ACHN (cell line): ENCODE results near the gene FGGY.
"Not testable (repeated sequence)": the region's sequence is repeated elsewhere in the genome, so short reads cannot be mapped to it uniquely, and the experiment has no call there.

Source experiments
- DNase-seq: peaks from one replicate; pipeline ENCODE4 v3.0.0-alpha.2; 2015
- in situ Hi-C: cut with HindIII; loops from 2 replicates; pipeline ENCODE4 v1.10.0; 2017; ENCODE audit warnings: low sequenced_read_pairs, low pct_ligation_motif_present, low pct_unique_long_range_greater_than_20kb

Gene FGGY

DNA sequence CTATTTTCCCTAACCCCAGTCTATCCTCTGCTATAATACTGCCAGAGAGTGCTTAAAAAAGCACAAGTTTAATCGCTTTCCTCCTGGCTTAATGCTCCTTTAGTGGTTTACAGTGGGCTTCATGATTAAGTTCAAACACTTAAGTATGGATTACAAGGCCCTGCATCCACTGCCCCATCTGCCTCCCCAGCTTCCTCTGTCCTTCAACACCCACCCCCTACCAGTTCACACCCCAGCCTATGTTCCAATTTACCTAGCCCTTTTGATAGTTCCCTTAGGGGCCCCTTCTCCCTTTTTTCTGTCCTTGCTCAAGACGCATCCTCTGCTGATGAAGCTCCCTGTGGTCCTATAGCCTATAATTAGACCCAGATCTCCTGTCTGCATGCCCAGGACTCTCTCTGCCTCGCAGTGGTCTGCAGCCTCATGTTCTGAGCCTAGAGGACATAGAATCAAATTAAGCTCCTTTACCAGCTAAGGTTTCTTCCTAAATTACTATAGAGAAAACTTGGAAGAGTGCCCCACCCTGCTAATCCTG is 212.5 kb downstream of the FGGY start:
- DNase-seq, result no peak
- in situ Hi-C loops, result no loop called here

DNA sequence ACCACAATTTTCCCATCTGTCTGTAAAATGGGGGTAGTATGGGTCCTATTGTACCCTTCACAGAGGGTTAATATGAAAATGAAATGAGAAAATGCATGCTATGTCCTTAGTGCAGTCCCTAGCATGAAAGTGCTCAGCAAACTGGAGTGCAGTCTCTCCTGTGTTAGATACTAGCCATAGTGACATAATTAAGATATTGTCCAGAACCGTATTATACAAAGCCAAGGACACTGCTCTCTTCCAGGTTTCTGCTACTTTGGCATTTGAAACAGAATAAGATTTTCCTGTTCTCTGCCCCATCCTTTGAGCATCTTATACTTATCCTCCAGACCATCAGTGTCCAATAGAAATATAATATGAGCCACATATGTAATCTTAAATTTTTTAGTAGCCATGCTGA is 213.4 kb downstream of the FGGY start:
- in situ Hi-C loops, result no loop called here
- DNase-seq, result no peak

- no peak for DNase-seq
- in situ Hi-C loops, result no loop called here
Measured at GRCh38 chr1:59511476-59512465, 214.9 kb downstream of the FGGY start.

GRCh38 chr1:59512702-59513101 is 215.8 kb downstream of the FGGY start:
- in situ Hi-C loops, result no loop called here
- DNase-seq, result no peak

DNA sequence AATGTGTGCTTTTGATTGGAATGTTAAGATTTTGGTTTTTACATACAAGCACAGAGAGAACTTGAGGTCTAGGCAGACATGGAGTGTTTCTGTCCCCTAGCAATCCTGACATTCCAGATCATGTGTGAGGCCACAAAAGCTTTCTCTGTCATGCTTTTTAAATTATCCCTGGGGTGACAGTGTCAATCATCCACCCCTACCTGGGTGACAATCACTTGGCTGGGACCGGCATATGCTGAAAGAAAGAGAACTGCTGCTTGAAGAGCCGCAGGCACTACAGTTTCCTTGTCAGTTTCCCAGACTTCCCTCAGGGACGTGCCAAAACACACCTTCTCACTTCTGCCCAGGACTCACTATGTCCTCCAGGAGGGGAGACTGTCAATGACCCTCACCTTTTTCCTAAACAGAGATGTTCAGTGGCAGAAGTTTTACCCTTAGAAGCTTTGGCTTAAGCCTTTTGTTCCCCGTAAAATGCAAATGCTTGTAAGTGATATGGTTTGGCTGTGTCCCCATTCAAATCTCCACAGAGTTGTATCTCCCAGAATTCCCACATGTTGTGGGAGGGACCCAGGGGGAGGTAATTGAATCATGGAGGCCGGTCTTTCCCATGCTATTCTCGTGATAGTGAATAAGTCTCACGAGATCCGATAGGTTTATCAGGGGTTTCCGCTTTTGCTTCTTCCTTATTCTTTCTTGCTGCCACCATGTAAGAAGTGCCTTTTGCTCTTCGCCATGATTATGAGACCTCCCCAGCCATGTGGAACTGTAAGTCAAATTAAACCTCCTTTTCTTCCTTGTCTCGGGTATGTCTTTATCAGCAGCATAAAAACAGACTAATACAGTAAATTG is 217.4 kb downstream of the FGGY start:
- DNase-seq, result no peak
- in situ Hi-C loops, result no loop called here

DNA sequence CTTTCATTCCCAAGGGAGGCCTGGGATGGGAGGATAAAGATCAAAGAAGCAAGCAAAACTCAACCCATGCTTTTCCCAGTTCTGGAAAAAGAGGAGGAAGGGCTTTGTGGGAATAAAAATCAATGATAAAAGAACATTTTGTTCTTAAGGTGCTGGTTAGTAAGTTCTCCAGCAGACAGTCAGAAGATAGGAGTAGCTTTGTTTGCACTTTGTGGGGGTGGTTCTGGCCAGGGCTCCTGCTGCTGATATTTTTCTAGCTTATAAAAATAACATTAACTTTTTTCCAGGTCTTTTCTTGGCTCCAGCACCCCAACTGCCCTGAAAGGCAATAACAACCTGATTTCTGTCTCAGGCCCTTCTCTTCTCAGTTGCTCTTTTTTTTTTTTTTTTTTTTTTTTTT is 220.0 kb downstream of the FGGY start:
- in situ Hi-C loops, result no loop called here
- no peak for DNase-seq

DNA sequence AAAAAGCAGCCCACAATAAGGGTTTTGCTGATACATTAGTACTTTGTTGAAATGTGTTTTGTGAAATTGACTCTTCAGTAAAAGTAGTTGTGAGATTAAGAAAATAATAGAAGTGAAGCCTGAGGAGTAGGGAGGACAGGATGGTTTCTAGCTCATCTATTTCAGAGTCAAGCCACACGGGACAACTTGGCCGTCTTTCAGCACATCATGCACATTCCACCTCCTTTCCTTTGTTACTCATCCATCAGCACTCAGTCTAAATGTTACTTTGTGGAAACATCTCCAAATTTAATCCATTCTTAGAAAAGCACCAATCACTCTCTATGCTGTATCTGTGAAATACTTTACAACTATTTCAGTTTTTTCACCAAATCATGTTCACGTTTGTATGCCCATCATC is 223.3 kb downstream of the FGGY start:
- in situ Hi-C loops, result no loop called here
- no peak for DNase-seq

DNA sequence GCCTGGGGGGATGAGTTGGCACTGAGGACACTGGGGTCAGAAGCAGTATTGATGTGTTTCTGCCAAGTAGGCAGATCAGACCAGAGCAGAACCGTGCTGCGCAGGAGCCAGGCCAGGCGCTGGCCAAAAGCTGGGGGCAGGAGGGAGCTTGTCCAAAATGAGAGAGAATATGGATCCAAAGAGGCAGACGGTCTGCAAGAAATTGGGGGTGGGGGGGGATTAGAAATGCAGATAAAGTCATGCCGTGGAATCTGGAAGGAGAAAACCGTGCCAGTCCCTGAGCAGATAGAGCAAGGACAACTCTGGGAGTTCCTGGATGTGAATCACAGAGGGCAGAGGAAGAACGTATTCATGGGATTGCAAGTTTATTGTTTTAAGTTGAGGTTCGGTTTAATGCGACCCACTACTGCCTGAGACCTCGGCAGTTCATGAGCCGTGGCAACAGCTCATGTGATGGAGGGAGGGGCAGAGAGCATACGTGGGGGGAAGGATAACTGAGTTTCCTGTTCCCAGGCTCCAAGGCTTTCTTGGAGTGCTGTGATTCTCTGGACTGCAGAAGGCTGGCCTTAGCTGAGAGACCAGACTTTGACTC is 224.0 kb downstream of the FGGY start:
- DNase-seq, result no peak
- in situ Hi-C loops, result no loop called here

GRCh38 chr1:59521456-59521855 is 224.6 kb downstream of the FGGY start:
- DNase-seq, result no peak
- in situ Hi-C loops, result no loop called here

DNA sequence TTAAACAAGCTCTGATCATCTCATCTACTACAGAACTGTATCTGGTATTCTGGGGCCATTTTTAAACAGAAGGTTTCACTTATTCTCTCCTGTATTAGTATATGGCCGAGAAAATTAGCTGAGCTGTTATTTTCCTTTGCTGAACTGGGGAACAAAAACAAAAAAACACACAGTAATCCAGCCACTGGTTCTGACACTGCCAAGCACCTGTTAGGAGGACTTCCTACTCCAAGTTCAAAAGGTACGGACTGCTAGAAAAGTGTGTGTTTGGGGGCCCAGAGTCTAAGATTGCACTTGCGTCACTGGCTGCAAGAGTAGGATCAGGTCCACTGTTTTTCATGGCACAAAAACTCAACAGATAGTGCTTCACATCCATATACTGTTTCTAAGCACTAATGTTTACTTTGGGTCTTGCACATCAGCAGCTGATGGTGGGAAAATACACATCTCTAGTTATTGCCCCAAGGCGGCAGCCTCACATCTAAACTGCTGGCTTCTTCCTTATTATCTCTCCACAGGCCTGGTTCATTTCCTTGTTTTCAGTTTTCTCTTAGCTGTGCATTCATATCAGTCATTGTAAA is 226.1 kb downstream of the FGGY start:
- DNase-seq, result no peak
- in situ Hi-C loops, result no loop called here

DNA sequence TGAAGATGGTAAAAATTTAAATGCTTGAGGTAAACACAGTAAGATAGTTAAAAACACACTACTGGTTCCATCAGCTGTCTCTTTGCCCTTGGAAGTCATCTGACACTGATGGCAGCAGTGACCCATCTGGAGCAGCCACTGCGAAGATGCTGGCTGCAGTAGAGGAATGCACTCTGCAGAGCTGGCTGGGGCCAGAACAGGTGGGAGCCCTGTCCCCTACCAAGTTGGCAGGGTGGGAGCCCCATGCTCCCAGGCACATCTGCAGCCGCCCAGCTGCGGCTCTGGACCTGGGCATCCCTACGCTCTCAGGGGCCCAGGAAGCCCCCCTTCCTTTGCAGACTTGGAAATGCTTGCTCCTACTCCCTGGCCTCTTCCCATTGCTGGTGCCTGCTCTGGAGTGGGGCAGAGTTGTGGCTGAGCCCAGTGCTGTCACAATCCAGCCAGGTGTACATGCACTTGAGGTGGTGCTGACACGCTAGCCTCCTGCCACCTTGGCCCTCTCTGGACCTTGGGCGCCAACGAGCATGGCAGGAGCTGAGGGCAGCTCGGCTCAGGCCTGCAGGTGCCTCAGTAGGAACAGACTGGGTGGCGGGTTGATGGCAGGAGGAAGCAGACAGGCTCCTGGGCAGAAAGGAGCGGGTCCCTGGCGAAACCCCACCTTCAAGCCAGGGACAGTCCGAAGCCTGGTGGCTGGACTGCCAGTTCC is 227.0 kb downstream of the FGGY start:
- DNase-seq, result no peak
- in situ Hi-C loops, result no loop called here

- in situ Hi-C loops, result no loop called here
- DNase-seq, result no peak
Measured at GRCh38 chr1:59526240-59526639, 229.3 kb downstream of the FGGY start.

DNA sequence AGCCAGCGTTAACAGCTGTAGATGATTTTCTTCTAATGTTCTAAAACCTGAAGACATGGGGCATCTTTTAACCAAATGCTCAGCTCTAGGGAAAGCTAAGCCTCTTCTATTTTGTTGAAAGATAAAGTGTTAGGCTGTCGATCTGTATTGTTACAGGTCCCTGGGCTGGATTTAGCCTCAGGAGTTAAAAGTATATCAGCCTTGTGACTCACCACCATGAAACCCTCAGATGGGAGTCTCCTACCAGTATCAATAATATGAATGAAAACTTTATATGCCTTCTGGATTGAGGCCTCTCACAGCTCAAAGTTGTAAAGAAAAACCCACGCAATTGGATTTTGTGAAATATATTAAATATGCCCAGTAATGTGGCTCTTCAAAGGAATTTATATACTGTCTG is 231.6 kb downstream of the FGGY start:
- no peak for DNase-seq
- in situ Hi-C loops, result no loop called here

- in situ Hi-C loops, result no loop called here
- no peak for DNase-seq
Measured at GRCh38 chr1:59528900-59529299, 232.0 kb downstream of the FGGY start.

DNA sequence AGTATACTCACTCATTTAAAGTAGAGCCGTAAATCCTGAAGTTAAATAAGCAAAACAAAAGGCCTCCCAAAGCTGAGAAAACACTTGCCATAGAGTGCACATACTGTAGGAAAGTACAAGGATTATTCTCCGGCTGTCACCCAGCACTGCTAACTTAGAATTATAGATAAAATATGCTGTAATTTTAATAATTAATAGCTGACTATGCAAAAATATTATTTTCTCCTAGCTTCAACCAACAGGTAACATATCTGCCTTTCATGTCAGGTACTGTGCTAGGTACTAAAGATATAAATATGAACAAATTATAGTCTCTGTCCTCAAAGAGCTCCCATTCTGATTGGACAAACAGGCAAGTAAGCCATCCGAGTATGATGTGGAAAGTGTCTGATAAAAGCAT is 233.2 kb downstream of the FGGY start:
- no peak for DNase-seq
- in situ Hi-C loops, result no loop called here

GRCh38 chr1:59532102-59532501 is 235.2 kb downstream of the FGGY start:
- DNase-seq, result no peak
- in situ Hi-C loops, result no loop called here

- DNase-seq, in situ Hi-C loops: not testable (repeated sequence)
Measured at GRCh38 chr1:59538476-59538875, 241.6 kb downstream of the FGGY start.
